Brain microvascular endothelial cell (primary cell): ENCODE results near the gene CRACR2A.

Experiments
- DNase-seq: peaks from one replicate; pipeline ENCODE4 v3.0.0-alpha.2; 2020
- H3K27ac ChIP-seq: fragments of 250-450 bp; sonication (Bioruptor Pico); 2 replicates; pipeline ENCODE4 v1.5.1; 2020; ENCODE audit warnings: mild to moderate bottlenecking, moderate library complexity
- H3K27me3 ChIP-seq: fragments of 250-450 bp; sonication (Bioruptor Pico); replicated peaks from 2 replicates; pipeline ENCODE4 v1.5.1; 2020; ENCODE audit warnings: mild to moderate bottlenecking
- H3K36me3 ChIP-seq: fragments of 250-450 bp; sonication (Bioruptor Pico); replicated peaks from 2 replicates; pipeline ENCODE4 v1.5.1; 2020; ENCODE audit warnings: mild to moderate bottlenecking
- H3K4me3 ChIP-seq: 2 replicates; pipeline ENCODE4 v1.5.1; 2011; ENCODE audit warnings: low read depth, mild to moderate bottlenecking, control low read depth, low read length, moderate library complexity
- in situ Hi-C: cut with HindIII; loops from 2 replicates; pipeline ENCODE4 v1.10.0; 2017; ENCODE audit warnings: low sequenced_read_pairs, low pct_ligation_motif_present
- TF ChIP-seq, protein P1 (sequence below): IDR thresholded peaks from 2 replicates; pipeline ENCODE4 v1.5.1; 2011; ENCODE audit warnings: low read depth, mild to moderate bottlenecking, moderate library complexity, low read length, control low read depth, inconsistent platforms; ENCODE audit errors: missing control alignments

The CRACR2A gene

DNA sequence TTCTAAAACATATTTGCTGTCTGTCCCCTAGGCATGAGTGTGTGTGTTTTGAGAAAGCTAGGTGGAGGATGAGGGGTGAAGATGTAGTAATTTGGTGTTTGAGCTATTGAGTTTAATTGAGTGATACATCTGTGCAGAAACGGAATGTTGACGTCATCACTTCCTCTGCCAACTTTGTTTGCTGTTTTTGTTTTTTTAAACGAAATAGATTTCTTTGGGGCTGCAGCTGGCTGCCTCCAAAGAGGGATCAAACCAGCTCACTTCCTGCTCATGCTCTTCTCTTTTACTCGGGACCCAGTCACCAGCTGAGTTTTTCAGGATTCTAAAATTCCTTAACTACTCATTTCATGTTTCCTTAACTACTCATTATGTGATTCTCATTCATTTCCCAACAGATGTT is 19.5 kb upstream of the CRACR2A start:
- H3K27ac ChIP-seq: no peak overlapping the region
- TF ChIP-seq, protein P1, sequence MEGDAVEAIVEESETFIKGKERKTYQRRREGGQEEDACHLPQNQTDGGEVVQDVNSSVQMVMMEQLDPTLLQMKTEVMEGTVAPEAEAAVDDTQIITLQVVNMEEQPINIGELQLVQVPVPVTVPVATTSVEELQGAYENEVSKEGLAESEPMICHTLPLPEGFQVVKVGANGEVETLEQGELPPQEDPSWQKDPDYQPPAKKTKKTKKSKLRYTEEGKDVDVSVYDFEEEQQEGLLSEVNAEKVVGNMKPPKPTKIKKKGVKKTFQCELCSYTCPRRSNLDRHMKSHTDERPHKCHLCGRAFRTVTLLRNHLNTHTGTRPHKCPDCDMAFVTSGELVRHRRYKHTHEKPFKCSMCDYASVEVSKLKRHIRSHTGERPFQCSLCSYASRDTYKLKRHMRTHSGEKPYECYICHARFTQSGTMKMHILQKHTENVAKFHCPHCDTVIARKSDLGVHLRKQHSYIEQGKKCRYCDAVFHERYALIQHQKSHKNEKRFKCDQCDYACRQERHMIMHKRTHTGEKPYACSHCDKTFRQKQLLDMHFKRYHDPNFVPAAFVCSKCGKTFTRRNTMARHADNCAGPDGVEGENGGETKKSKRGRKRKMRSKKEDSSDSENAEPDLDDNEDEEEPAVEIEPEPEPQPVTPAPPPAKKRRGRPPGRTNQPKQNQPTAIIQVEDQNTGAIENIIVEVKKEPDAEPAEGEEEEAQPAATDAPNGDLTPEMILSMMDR: no peak
- no peak for DNase-seq
- H3K36me3 ChIP-seq: no peaks in the 10 kb centered on the region
- in situ Hi-C loops: no loop called here
- no peaks in the 10 kb centered on the region for H3K27me3 ChIP-seq
- H3K4me3 ChIP-seq: no peak overlapping the region

DNA sequence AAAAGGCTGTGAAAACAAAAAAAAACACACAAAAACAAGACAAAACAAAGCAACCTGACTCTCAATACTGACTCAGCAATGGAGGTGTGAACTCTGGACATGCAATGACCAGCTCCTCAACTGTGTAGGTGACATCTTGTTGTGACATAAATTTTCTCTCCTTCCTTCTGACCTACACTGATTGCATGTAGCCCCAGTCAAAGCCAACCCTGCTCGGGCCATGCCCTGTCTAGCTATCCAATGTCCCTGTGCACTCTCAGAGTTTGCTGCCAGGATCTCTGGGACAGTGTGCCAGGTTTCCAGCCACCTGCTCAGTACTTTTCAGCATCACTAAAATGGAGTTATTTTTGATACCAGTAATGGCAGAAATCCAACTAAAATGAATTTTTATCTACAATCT is 18.9 kb upstream of the CRACR2A start:
- Histone ChIP-seq H3K4me3 (no peak overlapping the region), H3K36me3 (no peaks in the 10 kb centered on the region), H3K27me3 (no peaks in the 10 kb centered on the region), H3K27ac (no peak overlapping the region)
- no peak for DNase-seq
- in situ Hi-C loops: no loop called here
- TF ChIP-seq, protein P1: no peak

DNA sequence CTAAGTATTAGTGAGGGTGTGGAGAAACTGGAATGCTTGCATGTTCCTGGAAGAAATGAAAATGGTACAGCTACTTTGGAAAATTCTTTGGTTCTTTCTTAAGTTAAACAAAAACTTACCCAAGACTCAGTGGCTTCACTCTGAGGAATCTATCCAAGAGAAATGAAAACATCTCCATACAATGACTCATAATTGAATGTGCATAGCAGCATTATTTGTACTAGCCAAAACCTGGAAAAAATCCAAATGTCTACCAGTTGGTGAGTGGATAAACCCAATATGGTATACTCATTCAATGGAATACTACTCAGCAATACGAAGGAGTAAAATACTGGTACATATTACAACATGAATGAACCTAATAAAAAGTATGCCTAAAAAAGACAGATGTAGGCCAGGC is 18.0 kb upstream of the CRACR2A start:
- Histone ChIP-seq H3K27ac (no peak overlapping the region), H3K4me3 (no peak overlapping the region), H3K27me3 (no peaks in the 10 kb centered on the region), H3K36me3 (no peaks in the 10 kb centered on the region)
- in situ Hi-C loops: no loop called here
- TF ChIP-seq, protein P1: no peak
- peak; percentile 76 for DNase-seq

DNA sequence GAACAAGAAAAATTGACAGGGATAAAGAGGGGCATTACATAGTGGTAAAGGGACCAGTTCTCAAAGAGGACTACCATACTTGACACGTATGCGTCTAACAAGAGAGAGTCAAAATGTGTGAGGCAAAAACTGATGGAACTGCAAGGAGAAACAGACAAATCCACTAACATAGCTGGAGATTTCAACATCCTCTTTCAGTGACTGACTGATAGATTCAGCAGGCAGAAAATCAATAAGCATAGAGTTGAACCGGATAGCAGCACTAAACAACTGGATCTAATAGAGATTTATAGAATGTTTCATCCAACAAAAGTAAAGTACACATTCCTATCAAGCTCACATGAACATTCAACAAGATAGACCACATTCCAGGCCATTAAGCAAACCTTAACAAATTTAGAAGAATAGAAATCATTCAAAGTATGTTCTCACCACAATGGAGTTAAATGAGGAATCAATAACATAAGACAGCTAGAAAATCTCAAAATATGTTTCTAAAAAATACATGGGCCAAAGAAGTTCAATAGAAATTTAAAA is 16.1 kb upstream of the CRACR2A start:
- DNase-seq: no peak
- TF ChIP-seq, protein P1: no peak
- in situ Hi-C loops: no loop called here
- Histone ChIP-seq H3K4me3 (no peak overlapping the region), H3K27ac (no peak overlapping the region), H3K27me3 (no peaks in the 10 kb centered on the region), H3K36me3 (no peaks in the 10 kb centered on the region)

DNA sequence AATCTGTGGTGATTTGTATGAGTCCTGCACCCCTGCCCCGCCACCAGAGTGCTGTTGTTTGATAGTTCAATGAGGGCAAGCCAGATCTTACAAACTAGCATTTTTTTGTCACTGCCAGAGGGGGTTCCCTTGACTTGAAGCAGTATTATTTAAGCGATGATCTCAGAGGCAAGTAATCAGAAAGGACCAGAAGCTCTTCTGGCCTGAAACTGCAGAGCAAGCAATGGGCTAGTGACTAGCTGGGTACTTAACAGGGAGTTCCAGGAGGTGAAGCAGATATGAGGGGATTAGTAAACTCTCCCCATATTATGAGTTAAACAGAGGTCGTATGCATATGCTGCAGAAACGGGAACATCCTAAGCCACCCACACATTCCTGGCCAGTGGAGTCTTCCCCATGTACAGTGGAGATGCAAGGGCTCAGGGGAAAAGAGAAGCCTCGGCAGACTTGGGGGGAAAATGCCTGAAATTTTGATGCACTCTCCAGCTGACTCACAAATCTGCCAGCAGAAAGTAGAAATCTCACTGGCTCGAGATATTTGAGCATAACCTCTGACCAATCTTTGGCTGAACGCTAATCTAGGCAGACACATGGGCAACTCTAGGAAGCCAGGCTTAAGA is 8.3 kb upstream of the CRACR2A start:
- no peak overlapping the region for H3K4me3 ChIP-seq

More for the DNA sequence above, 8.3 kb upstream of the CRACR2A start:
- in situ Hi-C loops: no loop called here
- TF ChIP-seq, protein P1: no peak
- Histone ChIP-seq H3K27me3 (no peaks in the 10 kb centered on the region), H3K27ac (no peak overlapping the region), H3K36me3 (no peaks in the 10 kb centered on the region)
- DNase-seq: peak; percentile 41
